ENCODE results near the gene SELPLG.
"Not testable (repeated sequence)": the region's sequence is repeated elsewhere in the genome, so short reads cannot be mapped to it uniquely, and the experiment has no call there.

Gene SELPLG

DNA sequence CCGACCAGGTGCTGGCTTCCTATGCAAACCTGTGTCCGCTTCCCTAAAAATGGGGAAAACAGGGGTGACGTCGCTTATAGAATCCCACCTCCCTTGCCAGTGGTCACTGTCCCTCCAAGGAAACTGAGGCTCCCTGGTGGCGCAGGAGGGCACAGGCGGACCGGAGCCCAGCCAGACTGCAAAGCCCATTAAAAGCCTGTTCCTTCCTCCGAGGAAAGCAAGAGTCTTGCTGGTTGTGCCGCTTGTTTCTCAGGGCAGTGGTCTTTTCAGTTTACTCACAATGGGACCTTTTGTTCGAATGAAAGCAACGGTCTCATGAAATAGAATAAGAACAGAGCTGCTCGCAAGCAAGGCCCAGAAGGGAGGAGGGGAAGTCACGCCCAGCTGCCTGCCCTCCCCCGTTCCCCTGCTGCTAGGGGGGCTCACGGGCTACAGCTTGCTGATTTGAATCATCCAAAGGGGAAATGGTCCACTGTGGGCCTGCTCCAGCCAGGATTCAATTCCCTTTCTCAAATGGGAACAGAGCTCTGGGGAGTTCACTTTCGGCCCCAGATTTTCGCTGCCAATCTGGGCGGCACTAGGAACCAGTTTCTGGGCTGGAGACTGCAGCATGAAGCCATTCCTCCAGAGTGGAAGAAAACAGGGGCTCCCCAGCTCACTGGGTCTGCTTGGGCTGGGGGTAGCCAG lies 4.6 kb upstream of the SELPLG start:
- no peak for DNase-seq (ENCODE audit: low spot score)

DNA sequence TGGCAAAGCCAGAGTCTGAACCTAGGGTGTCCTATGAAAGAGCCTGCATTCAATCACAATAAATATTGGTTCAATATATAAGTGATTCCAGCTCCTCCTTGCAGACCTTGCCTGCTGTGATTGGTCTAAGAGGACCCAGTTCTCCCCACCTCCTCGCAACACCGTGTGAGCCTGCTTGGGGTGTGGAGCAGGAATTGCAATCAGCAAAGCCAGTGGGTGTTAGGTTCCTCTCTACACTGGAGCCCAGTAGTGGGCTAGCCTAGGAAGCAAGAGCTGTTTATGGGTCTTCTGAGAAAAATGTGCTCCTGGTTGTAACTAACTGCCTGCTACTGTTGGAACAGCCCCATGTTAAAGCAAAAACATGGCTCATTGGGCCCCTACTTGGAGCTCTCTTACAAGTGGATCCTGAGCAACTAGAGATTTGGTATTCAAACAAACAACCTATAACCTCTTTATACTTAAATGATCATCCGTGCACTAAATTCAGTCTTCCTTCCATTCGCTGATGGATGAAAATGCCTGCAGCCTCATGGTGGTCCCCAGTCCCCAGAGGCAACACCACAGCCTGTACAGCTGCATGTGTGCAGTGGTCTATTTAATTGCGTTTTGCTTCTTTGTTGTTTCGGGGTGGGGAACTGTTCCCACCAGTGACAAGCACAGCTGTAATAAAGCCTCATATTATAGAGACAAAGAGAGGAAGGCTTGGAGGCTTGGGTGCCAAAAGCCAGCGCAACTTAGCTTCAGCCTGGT lies 3.7 kb upstream of the SELPLG start:
- DNase-seq (ENCODE audit: low spot score): no peak

DNA sequence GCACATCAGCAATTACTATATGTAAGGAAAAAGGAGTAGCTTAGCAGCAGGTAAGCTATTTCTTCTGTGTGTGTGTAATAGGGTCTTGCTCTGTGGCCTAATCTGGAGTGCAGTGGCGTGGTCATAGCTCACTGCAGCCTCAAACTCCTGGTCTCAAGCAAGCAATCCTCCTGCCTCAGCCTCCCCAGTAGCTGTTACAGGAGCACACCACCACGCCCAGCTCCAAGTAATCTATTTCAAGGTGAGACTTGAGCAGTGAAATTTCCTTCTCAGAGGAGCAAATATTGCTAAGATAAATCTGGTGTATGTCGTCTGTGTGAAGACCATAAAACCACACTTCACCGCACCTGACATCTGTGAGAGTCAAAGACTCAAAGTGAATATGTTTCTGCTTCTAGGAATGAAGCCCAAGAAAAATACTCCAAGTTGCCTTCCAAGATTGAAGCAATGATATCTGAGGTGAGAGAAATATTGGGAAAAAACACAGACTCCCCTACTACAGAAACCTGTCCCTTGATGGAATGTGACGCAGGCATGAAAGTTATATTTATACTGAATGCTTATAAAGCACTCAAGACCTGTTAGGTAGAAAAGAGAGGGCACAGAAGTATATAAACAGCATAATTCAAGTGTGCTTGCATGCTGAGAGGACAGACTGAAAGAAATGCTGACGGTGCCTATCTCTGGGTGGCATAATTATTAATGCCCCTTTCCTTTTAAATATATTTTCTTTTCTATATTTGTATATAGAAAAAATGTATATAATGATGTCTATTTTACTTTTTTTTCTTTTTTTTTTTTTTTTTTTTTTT lies 2.5 kb upstream of the SELPLG start:
- no peak for DNase-seq (ENCODE audit: low spot score)

DNA sequence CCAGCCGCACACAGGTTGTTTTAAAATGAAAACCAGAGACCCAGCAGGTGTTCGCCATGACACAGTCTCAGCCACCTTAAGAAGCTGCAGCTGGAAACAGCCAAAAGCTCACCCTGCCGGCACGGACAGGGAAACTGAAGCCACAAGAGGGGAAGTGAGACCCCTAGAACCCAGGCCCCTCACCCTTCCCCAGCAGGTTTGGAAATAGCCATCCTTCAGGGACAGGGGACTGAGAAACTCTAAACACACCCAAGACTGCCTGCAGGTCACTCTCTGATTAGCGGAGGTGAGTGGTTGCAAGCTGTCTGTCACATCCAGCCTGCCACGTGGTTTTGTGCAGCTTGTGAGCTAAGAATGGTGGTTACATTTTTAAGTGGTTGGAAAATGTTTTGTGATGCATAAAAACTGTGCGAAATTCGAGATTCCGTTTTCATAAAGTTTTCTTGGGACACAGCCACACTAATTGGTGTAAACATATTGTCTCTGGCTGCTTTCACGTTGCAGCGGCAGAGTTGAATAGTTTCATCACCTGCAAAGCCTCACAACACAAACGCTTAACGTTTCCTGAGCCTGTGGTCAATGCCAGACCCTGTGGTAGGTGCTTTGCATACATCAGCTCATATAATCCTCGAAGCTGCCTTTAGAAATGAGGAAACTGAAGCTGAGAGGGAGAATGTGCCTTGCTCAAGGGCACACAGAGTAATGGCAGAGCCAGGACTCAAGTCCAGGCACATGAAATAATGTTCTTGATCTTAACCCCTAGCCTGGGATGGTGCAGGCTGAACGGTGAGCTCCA lies 1.7 kb upstream of the SELPLG start:
- DNase-seq (ENCODE audit: low spot score): peak; percentile 73

DNA sequence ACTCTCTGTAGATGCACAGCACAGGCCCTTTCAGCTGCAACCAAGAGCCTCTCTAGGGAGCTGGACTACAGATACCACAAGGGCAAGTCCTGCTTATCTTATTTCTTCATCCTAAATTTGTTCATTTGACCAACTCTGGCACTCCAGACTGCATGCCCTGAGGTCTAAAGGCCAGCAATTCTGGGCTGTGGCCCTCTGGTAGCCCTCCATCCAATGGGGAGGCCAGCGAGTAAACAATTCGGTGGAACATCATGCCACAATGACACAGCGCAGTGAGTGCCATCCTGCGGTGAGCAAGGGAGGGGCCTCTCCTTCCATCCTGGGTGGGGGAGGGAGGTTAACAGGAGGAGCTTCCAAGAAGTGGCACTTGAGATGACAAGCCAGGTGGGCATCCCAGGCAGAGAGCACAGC lies 652 bp upstream of the SELPLG start:
- DNase-seq (ENCODE audit: low spot score): peak; percentile 40

DNA sequence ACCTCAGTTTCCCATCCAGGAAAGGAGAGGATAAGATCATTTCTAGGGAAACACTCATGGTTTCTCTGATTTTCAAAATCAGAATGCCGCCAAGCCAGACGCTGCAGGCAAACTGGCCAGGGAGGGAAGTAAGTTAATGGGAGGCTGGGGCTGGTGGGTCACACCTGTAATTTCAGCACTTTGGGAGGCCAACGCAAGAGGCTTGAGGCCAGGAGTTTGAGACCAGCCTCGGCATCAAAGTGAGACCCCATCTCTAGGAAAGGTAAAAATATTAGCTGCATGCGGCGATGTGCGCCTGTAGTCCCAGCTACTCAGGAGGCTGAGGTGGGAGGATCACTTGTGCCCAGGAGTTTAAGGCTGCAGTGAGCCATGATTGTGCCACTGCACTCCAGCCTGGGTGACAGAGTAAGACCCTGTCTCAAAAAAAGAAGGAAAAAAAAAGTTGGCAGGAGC lies 587 bp downstream of the SELPLG start:
- no peak for DNase-seq (ENCODE audit: low spot score)

DNA sequence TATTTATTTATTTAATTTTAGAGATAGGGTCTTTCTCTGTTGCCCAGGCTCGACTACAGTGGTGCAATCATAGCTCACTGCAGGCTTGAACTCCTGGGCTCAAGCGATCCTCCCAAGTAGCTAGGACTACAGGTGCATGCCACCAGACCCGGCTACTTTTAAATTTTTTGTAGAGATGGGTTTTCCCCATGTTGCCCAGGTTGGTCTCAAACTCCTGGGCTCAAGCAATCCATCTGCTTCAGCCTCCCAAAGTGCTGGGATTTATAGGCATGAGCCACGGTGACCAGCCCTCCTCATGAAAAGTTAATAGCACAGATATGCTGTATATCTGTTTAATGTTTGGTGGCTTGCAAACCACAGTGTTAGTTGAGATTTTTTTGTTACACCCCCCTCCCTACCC lies 2.4 kb downstream of the SELPLG start:
- DNase-seq (ENCODE audit: low spot score): not testable (repeated sequence)

DNA sequence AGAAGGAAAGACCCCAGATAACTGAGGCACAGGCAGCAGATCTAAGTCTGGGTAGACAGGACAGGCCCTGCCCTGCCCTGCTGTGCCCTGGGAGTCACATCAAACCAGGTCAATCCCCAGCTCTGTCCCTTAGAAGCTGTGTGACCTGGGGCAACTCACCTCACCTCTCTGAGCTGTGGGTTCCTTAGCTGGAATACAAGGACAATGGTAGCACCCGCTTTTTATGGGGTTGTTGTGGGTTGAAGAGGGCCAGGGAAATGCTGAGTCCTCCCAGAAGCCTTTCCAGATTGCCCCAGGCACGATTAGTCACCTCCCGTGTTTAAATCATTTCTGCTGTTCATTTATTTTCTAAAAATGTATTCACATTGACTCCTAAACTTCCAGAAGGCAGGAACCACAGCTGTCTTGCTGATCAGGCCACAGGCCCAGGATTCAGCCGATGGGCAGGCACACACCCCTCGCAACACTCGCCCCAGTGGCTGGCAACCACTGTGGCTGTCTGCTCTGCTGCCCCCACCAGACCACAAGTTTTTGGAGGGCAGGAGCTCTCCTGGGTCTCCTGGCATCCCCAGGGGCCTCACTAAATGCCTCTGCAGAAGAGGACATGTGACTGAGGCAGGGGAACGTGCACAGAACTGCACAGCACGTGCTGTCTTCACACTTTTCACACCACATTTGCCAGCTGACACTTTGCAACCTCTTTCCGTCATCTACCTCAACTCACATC lies 3.0 kb downstream of the SELPLG start:
- DNase-seq (ENCODE audit: low spot score): no peak

DNA sequence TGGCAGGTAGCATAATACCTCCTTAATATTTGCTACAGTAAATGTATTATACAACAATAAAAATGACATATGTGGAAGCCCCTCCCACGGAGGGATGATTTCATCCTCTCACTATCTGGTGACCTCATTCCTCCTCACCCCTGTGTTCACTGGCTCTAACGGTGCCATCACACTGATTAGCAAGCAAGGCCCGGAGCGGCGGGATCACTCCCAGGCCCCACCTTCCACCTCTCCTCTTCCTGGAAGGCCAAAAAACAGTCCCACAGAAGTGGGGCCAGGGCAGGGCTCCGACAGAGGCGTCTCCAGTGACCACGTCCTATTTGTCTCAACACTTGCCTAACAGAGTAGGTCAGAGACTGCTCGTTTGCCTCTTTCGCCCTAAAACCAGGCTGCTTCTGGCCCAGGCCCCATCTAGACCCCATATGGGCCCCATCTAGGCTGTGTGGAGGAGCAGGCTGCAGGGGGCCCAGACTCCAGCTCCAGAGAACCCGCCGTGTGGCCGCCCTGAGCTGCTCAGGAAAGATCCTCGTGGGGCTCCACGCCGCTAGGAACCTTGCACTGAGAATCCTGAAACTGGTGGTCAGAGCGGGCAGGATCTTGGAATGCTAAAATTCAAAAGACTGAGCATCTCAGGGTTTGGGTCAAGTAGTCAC lies 3.7 kb downstream of the SELPLG start:
- DNase-seq (ENCODE audit: low spot score): no peak

DNA sequence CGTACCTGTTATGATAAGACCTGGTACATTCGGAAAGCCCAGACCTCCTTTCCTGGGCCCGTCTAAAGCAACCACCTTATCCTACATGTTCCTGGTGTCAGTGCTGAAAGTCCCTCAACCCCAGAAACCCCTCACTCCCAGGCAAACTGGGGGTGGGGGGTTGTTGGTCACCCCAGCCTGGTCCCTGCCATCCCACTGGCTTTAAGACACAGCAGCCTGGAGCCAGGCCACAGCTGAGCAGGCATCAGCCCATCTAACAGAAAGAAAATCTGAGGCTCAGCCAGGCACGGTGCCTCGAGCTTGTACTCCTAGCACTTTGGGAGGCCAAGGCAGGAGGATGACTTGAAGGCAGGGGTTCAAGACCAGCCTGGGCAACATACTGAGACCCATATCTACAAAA lies 4.5 kb downstream of the SELPLG start:
- no peak for DNase-seq (ENCODE audit: low spot score)

DNA sequence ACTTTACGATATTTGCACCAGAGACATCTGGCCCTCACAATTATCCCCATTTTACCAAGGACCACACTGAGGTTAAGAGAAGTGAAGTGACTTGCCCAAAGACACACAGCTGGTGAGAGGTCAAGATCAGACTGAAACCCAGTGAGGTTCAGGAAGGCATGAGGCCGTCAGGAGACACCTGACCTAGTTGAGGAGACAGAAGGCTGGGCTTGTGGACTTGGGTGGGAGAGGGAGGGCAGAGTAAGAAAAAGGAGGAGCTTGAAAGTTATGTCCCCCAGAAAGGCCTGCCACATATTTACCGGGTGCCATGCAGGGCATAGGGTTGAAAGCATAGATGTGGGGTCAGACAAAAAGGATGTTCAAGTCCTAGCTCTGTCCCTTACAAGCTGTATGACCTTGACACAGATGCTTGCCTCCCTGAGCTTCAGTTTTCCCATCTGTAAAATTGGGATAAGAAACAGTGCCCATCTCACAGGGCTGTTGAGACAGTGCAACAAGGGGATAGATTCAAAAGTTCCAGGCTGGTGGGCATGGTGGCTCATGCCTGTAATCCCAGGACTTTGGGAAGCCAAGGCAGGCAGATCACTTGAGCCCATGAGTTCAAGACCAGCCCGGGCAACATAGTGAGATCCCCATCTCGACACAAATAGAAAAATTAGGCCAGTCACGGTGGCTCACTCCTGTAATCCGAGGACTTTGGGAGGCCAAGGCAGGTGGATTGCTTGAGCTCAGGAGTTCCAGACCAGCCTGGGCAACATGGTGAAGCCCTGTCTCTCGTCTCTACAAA lies 6.4 kb downstream of the SELPLG start:
- DNase-seq (ENCODE audit: low spot score): no peak

DNA sequence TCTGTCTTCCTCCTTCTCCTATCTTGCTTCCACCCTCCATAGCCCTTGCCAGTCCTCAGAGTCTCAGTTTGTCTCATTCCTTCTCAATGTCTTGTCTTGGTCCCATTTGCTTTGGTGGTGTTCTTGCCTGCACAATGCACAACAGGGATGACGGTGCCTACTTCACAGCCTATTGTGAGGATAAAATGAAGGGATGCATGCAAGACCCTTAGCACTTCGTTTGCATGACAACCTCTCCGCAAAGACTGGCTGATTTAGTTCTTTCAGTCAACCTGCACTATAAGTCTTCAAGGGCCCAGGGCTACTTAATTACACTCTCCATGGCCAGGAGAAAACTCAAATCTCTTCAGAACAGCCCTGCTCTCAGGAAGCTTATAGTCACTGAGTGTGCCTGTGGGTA lies 8.5 kb downstream of the SELPLG start:
- DNase-seq (ENCODE audit: low spot score): no peak

DNA sequence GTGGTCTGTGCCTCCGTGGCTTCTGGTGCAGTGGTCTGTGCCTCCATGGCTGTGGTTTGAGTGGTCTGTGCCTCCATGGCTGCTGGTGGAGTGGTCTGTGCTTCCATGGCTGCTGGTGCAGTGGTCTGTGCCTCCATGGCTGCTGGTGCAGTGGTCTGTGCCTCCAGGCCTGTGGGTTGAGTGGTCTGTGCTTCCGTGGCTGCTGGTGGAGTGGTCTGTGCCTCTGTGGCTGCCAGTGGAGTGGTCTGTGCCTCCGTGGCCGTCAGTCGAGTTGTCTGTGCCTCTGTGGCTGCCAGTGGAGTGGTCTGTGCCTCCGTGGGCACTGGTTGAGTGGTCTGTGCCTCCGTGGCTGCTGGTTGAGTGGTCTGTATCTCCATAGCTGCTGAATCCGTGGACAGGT lies 10.1 kb downstream of the SELPLG start:
- DNase-seq (ENCODE audit: low spot score): no peak

DNA sequence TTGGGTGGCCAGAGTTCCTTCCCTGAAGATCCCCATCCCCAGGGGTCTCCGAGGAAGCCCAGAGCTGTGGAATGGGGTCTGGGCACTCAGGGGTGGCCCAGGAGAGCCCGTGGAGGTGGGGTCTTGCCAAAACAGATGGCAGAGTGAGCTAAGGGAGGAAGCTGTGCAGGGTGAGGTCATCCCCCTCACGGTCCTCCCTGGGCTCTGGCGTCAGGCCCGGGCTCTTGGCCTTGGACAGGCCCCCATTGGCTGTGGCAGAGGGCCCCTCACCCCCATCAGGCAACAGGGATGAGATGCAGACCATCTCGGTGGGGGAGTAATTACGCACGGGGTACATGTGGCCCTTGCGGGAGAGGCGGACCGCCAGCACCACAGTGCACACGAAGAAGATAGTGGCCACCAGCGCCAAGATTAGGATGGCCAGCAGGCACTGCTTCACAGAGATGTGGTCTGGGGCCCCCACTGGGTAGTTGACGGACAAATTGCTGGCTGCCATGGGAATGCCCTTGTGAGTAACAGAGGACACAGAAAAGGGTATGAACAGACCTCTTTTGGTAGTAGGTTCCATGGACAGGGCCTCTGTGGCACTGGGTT lies 10.7 kb downstream of the SELPLG start:
- no peak for DNase-seq (ENCODE audit: low spot score)

DNA sequence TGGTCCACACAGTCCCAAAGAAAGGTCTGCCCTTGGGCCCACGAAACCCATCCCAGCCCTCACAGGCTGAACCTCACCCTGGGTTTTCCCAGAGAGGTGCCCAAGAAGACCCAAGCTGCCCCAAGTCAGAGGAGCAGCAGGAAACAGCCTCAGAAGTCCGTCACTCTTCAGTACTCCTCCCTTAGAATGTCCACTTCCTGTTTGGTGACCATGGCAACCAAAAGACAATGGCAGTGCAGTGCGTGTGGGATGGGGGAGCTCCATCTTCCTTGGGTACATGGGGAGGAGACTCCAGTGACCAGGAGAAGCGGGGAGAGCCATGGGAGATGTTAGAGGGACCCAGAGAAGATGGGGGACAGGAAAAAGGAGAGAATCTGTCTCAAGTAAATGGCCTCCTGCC lies 11.3 kb downstream of the SELPLG start:
- DNase-seq (ENCODE audit: low spot score): no peak

DNA sequence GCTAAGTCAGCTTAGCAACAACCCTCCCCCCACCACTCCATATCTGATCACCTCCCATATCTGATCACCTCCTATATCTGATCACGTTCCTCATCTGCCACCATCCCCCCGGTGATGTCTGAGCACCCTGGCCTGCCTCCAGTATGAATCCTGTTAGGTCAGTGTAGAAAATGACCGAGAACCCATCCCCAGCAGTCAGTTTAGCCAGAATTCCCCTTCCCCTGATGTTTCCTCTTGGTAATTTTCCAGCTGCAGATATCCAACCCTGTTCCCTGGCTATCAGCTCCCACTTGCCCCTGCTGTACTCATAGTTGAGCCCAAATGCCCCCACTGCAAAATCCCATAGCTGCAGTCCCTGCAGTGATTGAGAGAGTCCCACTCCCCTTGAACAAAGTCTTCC lies 12.5 kb downstream of the SELPLG start:
- no peak for DNase-seq (ENCODE audit: low spot score)

DNA sequence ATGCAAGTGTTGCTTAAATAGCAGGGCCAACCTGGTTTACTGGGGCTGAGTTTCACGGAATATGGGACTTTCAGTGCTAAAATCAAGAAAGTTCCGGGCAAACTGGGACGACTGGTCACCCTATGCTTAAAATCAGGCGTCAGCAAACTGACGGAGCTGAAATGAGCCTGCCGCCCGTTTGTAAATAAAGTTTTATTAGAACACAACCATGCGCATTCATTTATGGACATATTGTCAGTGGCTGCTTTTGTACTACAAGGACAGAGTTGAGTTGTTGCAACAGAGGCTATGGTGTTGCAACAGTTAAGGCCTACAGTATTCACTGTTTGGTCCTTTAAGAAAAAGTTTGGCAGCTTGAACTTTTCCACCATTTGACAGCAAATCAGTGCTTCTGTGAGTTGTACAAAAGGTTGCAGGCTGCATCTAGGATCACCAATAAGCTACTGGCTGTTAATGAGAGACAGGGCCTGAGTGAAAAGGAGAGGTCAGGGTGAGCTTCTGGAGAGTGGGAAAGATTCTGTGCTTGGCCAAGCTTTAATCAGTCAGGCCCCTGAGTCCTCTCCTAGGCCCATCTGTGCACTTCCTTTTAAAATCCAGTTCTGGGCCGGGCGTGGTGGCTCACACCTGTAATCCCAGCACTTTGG lies 13.3 kb downstream of the SELPLG start:
- DNase-seq (ENCODE audit: low spot score): no peak

DNA sequence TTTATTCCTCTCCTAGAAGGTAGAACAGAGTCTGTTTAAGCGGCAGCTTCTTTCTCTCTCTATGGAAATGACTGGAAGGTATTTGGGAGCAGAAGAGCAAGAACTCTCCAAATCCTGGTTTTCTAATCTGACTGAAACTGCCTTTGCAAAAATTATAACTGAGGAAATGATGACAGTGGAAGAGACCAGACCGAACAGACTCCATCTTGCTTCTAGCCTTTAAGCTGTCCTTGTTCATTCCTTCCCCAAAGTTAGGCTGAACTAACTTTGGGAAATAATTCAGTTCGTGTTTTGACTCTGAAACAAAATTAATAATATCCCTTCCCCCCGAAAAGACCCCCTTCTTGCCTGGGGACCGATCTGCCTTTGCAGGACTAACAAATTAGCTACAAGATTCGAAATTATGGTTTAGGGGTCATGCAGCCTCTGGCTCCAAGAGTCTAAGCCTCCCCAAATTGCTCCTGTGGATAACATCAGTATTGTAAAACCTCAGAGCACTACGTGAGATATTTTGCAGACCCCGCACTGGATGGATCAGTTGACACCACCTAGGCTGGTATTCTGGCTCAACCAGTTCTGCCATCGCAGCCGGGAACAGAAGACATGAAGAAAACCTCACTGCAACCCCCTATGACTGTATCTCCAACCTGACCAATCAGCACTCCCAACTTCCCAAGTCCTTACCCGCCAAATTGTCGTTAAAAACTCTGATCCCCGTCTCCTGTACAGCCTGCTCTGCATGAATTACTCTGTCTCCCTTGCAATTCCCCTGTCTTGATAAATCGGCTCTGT lies 14.1 kb downstream of the SELPLG start:
- DNase-seq (ENCODE audit: low spot score): no peak
